Parietal lobe (tissue), 2 donors: ENCODE results near the gene DNM1. TPM values are rescaled to one million over a fixed set of nuclear protein-coding genes. Genes with fewer than 3 reads are reported as not detected.

Experiments
- small RNA-seq: library from RNA; depleted of rRNA; stranded (forward); fragments of <200 nt; gene quantifications from one replicate; pipeline ENCODE3, GENCODE V24; 2014; ENCODE audit warnings: low replicate concordance
- total RNA-seq: library from RNA; depleted of rRNA; stranded (reverse); fragments of >200 nt; gene quantifications from one replicate; pipeline ENCODE4 v1.2.3, GENCODE V29; 2014

DNM1 gene
- 145 TPM for total RNA-seq

GRCh38 chr9:128203024-128203706 lies at the start of gene DNM1:
Gene DNM1, plus strand, starts transcription at chr9:128203379. Its CDS starts 92 bp downstream, at chr9:128203471.

GRCh38 chr9:128159784-128160602 lies 43.2 kb upstream of the DNM1 start, which contains the start of gene BBLN:
Gene BBLN, plus strand, starts transcription at chr9:128160265. Its CDS starts 143 bp downstream, at chr9:128160408.

GRCh38 chr9:128191406-128192046 lies 11.7 kb upstream of the DNM1 start, which contains the start of gene CIZ1:
Gene CIZ1, minus strand, starts transcription at chr9:128191572. Its CDS starts 715 bp downstream, at chr9:128190857.

GRCh38 chr9:128275198-128276007 lies 72.2 kb downstream of the DNM1 start, which contains the start of gene GOLGA2:
Gene GOLGA2, minus strand, starts transcription at chr9:128276007. Its CDS starts 31 bp downstream, at chr9:128275976.

GRCh38 chr9:128276008-128276573 lies 72.9 kb downstream of the DNM1 start, which contains the start of gene SWI5:
Gene SWI5, plus strand, starts transcription at chr9:128276276.

Small RNAs within 50 kb of the gene (small RNA-seq; reads per million reads assigned to genes)
- 23.7 reads per million, percentile 92 among the genes with 10 or more reads in this experiment for gene MIR199B
- gene MIR3154: not detected

Other genes with a start within 250 kb of the DNM1 start
- 7.2 TPM for gene EEIG1, start 222.4 kb upstream of the DNM1 start, total RNA-seq
- gene NAIF1, start 136.1 kb upstream of the DNM1 start, total RNA-seq: 6.9 TPM
- 29.4 TPM for gene SLC25A25, start 135.1 kb upstream of the DNM1 start, total RNA-seq
- 49.1 TPM for gene PTGES2, start 75.7 kb upstream of the DNM1 start, total RNA-seq
- not detected for gene LCN2, start 53.9 kb upstream of the DNM1 start, total RNA-seq
- 43.8 TPM for gene BBLN, start 43.1 kb upstream of the DNM1 start, total RNA-seq
- 56.3 TPM for gene CIZ1, start 11.8 kb upstream of the DNM1 start, total RNA-seq
- gene GOLGA2, start 72.6 kb downstream of the DNM1 start, total RNA-seq: 61.3 TPM
- gene SWI5, start 72.9 kb downstream of the DNM1 start, total RNA-seq: 6.6 TPM
- 18.8 TPM for gene TRUB2, start 119.1 kb downstream of the DNM1 start, total RNA-seq
- gene COQ4, start 119.5 kb downstream of the DNM1 start, total RNA-seq: 43.5 TPM
- 24.7 TPM for gene SLC27A4, start 137.1 kb downstream of the DNM1 start, total RNA-seq
- 16.0 TPM for gene URM1, start 168.0 kb downstream of the DNM1 start, total RNA-seq
- gene CERCAM, start 217.5 kb downstream of the DNM1 start, total RNA-seq: 27.2 TPM